Esophagus muscularis mucosa (tissue), 4 donors: ENCODE data around the gene CCDC14.

Experiments
- CTCF ChIP-seq, 3 experiments: fragments of 200-600 bp in 2 of 3; fragments of 450-650 bp in 1 of 3; sonication (generic) in 2 of 3; IDR thresholded peaks; one replicate each; pipeline ENCODE4 v1.5.1; 2017 to 2019; ENCODE audit warnings: antibody characterized with exemption in 3 of 3, mild to moderate bottlenecking in 2 of 3, moderate library complexity in 1 of 3
- EP300 ChIP-seq: sonication (generic); formaldehyde crosslinking; IDR thresholded peaks from one replicate; pipeline ENCODE4 v1.6.1; 2017; ENCODE audit warnings: antibody characterized with exemption
- POLR2A ChIP-seq: fragments of 450-650 bp; IDR thresholded peaks from one replicate; pipeline ENCODE4 v1.6.1; 2017; ENCODE audit warnings: antibody characterized with exemption, moderate library complexity, mild to moderate bottlenecking, low read depth
- POLR2AphosphoS5 ChIP-seq, 2 donors: sonication (generic); formaldehyde crosslinking; IDR thresholded peaks; one replicate each; pipeline ENCODE4 v1.6.1; 2017; ENCODE audit warnings: antibody characterized with exemption in 2 of 2

DNA sequence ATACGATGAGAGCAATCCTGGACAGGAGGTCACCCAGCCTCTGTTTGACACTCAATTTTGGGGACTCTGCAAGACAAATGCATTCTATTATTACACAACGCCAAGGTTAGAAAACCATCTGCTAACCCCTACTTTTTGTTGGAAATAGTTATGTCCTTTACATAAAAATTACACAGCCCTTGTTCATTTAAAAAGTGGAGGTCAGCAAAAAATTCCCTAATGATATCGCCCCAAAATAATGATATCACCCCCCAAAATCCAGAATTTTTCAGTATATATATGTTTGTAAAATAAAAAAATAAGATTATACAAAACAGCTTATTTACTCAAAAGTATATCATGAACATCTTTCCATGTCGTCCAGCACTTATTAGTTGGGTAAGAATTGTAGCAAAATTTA lies 19.5 kb upstream of the CCDC14 start:
- no peak for TF ChIP-seq POLR2A
- TF ChIP-seq CTCF (IDR thresholded peaks at IDR 0.05) = no peak
- no peak for TF ChIP-seq POLR2AphosphoS5 (IDR thresholded peaks at IDR 0.05)
- no peak for TF ChIP-seq EP300
